Fibroblast of lung (primary cell): ENCODE data around the gene SPATA20.

Experiments used
- EZH2 ChIP-seq: IDR thresholded peaks from 2 replicates; pipeline ENCODE4 v1.5.1; 2012; ENCODE audit warnings: low read length, control low read depth, mild to moderate bottlenecking; ENCODE audit errors: missing control alignments
- TF ChIP-seq, protein P1 (sequence below), 2 donors: IDR thresholded peaks in 1 of 2; conservative IDR thresholded peaks in 1 of 2; 1 replicate in 1 of 2; 2 replicates in 1 of 2; pipeline ENCODE4 v1.5.1; 2011 to 2012; ENCODE audit warnings: low read length in 2 of 2, control low read depth in 1 of 2, inconsistent platforms in 1 of 2, low read depth in 1 of 2, mild to moderate bottlenecking in 1 of 2

DNA sequence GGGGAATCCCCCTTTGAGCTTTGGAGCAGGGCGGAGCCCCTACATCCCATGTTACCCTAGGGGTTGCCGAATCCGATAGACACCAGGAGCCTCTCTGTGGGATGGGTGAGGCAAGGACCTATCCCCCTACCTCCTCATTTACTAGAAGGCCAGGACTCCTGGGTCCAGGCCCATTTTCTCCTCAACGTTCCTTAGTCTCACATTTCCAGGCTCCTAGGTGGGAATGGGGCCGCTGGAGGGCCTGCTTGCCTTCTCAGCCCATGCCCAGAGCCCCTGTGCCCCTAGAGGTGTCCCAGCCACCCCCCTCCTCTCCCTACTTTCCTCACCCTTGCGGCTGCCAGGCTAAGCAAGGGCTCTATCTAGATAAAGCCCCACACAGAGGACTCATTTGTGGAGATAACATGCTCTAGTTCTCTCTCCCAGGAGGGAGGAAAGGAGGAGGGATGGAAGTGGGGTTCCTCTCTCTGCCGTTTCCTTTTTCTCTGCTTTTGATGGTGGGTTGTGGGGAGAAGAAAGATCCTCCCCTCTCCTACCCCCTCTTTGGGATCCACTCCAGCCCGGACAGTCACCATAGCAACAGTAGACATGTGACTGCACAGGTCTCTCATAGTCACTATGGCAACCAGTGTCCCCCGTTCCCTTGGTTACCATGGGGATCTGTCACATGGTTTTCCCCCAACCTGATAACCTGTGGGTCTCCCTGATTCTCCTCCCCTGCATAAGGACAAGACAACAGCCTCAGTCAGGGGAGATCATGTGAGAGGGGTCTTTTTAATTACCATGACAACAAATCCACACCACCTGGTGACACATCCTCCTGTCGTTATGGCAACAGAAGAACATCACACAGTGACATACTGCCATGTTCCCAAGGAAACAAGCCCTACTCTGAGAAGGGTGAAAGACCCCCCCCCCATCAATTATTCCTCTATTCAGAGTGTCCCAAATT, 18.7 kb downstream of the SPATA20 start:
- TF ChIP-seq, protein P1, sequence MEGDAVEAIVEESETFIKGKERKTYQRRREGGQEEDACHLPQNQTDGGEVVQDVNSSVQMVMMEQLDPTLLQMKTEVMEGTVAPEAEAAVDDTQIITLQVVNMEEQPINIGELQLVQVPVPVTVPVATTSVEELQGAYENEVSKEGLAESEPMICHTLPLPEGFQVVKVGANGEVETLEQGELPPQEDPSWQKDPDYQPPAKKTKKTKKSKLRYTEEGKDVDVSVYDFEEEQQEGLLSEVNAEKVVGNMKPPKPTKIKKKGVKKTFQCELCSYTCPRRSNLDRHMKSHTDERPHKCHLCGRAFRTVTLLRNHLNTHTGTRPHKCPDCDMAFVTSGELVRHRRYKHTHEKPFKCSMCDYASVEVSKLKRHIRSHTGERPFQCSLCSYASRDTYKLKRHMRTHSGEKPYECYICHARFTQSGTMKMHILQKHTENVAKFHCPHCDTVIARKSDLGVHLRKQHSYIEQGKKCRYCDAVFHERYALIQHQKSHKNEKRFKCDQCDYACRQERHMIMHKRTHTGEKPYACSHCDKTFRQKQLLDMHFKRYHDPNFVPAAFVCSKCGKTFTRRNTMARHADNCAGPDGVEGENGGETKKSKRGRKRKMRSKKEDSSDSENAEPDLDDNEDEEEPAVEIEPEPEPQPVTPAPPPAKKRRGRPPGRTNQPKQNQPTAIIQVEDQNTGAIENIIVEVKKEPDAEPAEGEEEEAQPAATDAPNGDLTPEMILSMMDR (conservative IDR thresholded peaks at IDR 0.05 in 1 of 2, IDR thresholded peaks at IDR 0.05 in 1 of 2; ENCODE audit: low read depth in 1 of 2, low read length in 2 of 2) = no peak
- no peak for TF ChIP-seq EZH2
